ENCODE data around the gene L3MBTL4.

- TF ChIP-seq CTCF (IDR thresholded peaks at IDR 0.05) = no peak
- no peak for TF ChIP-seq EZH2phosphoT487 (IDR thresholded peaks at IDR 0.05; ENCODE audit: borderline replicate concordance, low read depth)
- no peak for TF ChIP-seq IRF3 (IDR thresholded peaks at IDR 0.05; ENCODE audit: low read depth, low read length)
- no peak for TF ChIP-seq GABPA (IDR thresholded peaks at IDR 0.05; ENCODE audit: low read depth)
- no peak for TF ChIP-seq PBX3 (IDR thresholded peaks at IDR 0.05)
Measured at GRCh38 chr18:6159426-6159825, 255.3 kb downstream of the L3MBTL4 start.

Measured in SK-N-SH (cell line).